Measurements from ENCODE around the gene POU3F3. TPM values are rescaled to one million over a fixed set of nuclear protein-coding genes. Genes with fewer than 3 reads are reported as not detected.

POU3F3 gene
- total RNA-seq, 3 donors from 2014 or later (not counting 1 experiment from before 2014, with no cell fraction given): not detected

- Histone ChIP-seq H3K4me1 (ENCODE audit: control insufficient read depth, insufficient read depth, low read length) (no peaks in the 10 kb centered on the region), H3K4me3 (ENCODE audit: low read length) (no peak overlapping the region), H3K9me3 (ENCODE audit: control insufficient read depth, insufficient read depth, low read length) (no peaks in the 10 kb centered on the region), H3K27ac (ENCODE audit: low read length) (no peak overlapping the region), H3K36me3 (ENCODE audit: control insufficient read depth, insufficient read depth, low read length) (no peaks in the 10 kb centered on the region), H3K27me3 (ENCODE audit: control insufficient read depth, insufficient read depth, low read length) (no peaks in the 10 kb centered on the region)
- Mint-ChIP-seq H3K27ac (no peak overlapping the region), H3K4me1 (peaks cover 0 to 6% of the 10 kb centered on the region in 2 donors), H3K4me3 (no peak overlapping the region), H3K36me3 (no peaks in the 10 kb centered on the region), H3K27me3 (ENCODE audit: low read depth in 2 of 2) (peaks cover 18 to 21% of the 10 kb centered on the region in 2 donors), H3K9me3 (peaks cover 3 to 6% of the 10 kb centered on the region in 2 donors)
- intact Hi-C loops (cut with micrococcal nuclease): no loop called here
- WGBS (ENCODE audit: insufficient coverage): 88% methylated on average over 2 of the region's 2 CpGs
- DNase-seq (no peak), ATAC-seq (no peak)
- TF ChIP-seq CTCF (IDR thresholded peaks at IDR 0.05): no peak
Measured at GRCh38 chr2:104826016-104826415, 27.9 kb upstream of the POU3F3 start.

DNA sequence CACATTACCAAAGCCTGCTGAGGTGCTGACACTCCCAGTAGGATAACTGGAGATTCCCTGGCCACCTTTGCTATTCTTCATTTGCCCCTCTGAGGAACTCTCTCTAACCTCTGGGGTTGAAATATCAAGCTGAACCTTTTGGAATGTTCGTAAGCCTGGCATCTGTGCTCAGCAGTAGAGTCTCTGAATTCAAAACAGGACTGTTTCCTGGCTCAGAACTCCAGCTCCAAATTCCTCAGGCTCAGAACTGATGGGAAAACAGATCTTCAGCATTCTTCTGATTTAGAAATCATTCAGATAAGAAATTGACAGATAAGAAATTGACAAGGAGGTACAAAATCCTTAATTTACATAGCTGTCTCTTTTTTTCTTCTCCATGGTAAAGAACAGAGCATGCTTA lies 22.2 kb upstream of the POU3F3 start:
- WGBS (ENCODE audit: insufficient coverage): 91% methylated on average over 1 of the region's 1 CpG
- no peak for DNase-seq
- Histone ChIP-seq H3K36me3 (ENCODE audit: control insufficient read depth, insufficient read depth, low read length) (no peaks in the 10 kb centered on the region), H3K27me3 (ENCODE audit: control insufficient read depth, insufficient read depth, low read length) (no peaks in the 10 kb centered on the region), H3K4me3 (ENCODE audit: low read length) (no peak overlapping the region), H3K4me1 (ENCODE audit: control insufficient read depth, insufficient read depth, low read length) (no peaks in the 10 kb centered on the region), H3K27ac (ENCODE audit: low read length) (no peak overlapping the region), H3K9me3 (ENCODE audit: control insufficient read depth, insufficient read depth, low read length) (no peaks in the 10 kb centered on the region)
- Mint-ChIP-seq H3K4me3 (no peak overlapping the region), H3K9me3 (no peaks in the 10 kb centered on the region), H3K4me1 (no peaks in the 10 kb centered on the region), H3K27me3 (ENCODE audit: low read depth in 2 of 2) (peaks cover 23 to 31% of the 10 kb centered on the region in 2 donors), H3K27ac (no peak overlapping the region), H3K36me3 (no peaks in the 10 kb centered on the region)
- ATAC-seq: no peak
- intact Hi-C loops (cut with micrococcal nuclease): no loop called here
- no peak for TF ChIP-seq CTCF (IDR thresholded peaks at IDR 0.05)

GRCh38 chr2:104834431-104835153 lies 19.3 kb upstream of the POU3F3 start:
- Mint-ChIP-seq H3K9me3 (no peaks in the 10 kb centered on the region), H3K4me1 (no peaks in the 10 kb centered on the region), H3K27me3 (ENCODE audit: low read depth in 2 of 2) (peaks cover 28 to 36% of the 10 kb centered on the region in 2 donors), H3K27ac (no peak overlapping the region), H3K4me3 (no peak overlapping the region), H3K36me3 (no peaks in the 10 kb centered on the region)
- Histone ChIP-seq H3K4me3 (ENCODE audit: low read length) (no peak overlapping the region), H3K9me3 (ENCODE audit: control insufficient read depth, insufficient read depth, low read length) (no peaks in the 10 kb centered on the region), H3K27ac (ENCODE audit: low read length) (no peak overlapping the region), H3K4me1 (ENCODE audit: control insufficient read depth, insufficient read depth, low read length) (no peaks in the 10 kb centered on the region), H3K36me3 (ENCODE audit: control insufficient read depth, insufficient read depth, low read length) (no peaks in the 10 kb centered on the region), H3K27me3 (ENCODE audit: control insufficient read depth, insufficient read depth, low read length) (no peaks in the 10 kb centered on the region)
- intact Hi-C loops (cut with micrococcal nuclease): no loop called here
- WGBS (ENCODE audit: insufficient coverage): 93% methylated on average over 17 of the region's 17 CpGs
- ATAC-seq (no peak), DNase-seq (no peak)
- no peak for TF ChIP-seq CTCF (IDR thresholded peaks at IDR 0.05)

DNA sequence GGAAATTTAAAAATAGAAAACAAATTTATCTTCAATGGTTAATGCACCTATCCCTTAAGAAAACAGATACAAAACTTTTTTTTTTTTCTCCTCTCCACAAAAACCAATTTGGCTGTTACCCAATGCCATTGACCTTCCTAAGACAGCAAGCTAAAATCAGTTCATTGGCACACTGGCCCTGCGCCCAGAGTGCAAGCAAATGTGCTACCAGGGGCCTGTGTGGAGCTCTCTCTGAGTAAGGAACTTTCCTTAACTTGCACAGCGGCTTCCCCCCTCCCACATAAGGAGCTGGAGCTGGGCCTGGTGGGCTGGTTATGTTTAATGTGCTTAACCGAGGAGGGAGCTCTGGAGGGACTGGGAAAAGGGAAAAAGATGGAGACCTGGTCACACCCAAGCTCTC lies 17.6 kb upstream of the POU3F3 start:
- H3K36me3 ChIP-seq (ENCODE audit: control insufficient read depth, insufficient read depth, low read length): no peaks in the 10 kb centered on the region
- H3K27me3 ChIP-seq (ENCODE audit: control insufficient read depth, insufficient read depth, low read length): peaks cover 3% of the 10 kb centered on the region
- H3K4me1 ChIP-seq (ENCODE audit: control insufficient read depth, insufficient read depth, low read length): no peaks in the 10 kb centered on the region
- H3K9me3 ChIP-seq (ENCODE audit: control insufficient read depth, insufficient read depth, low read length): no peaks in the 10 kb centered on the region
- no peaks in the 10 kb centered on the region for H3K4me1 Mint-ChIP-seq
- no peak overlapping the region for H3K27ac Mint-ChIP-seq
- H3K27me3 Mint-ChIP-seq (ENCODE audit: low read depth in 2 of 2): peaks cover 29 to 50% of the 10 kb centered on the region in 2 donors
- no peak overlapping the region for H3K4me3 Mint-ChIP-seq
- ATAC-seq (no peak), DNase-seq (no peak)
- no peak for TF ChIP-seq CTCF (IDR thresholded peaks at IDR 0.05)
- intact Hi-C loops (cut with micrococcal nuclease): no loop called here
- no peak overlapping the region for H3K27ac ChIP-seq (ENCODE audit: low read length)
- no peaks in the 10 kb centered on the region for H3K36me3 Mint-ChIP-seq
- 76% methylated on average over 2 of the region's 3 CpGs for WGBS (ENCODE audit: insufficient coverage)
- no peaks in the 10 kb centered on the region for H3K9me3 Mint-ChIP-seq
- no peak overlapping the region for H3K4me3 ChIP-seq (ENCODE audit: low read length)

All from natural killer cell (primary cell).